HG03097 (cell line): Measurements from ENCODE around the gene ZNF345.

Experiments used
- ATAC-seq: cut with Tn5 transposase; IDR thresholded peaks from one replicate; pipeline ENCODE4 v1.9.1; 2021; ENCODE audit not compliant: unreplicated experiment, low FRiP score

Gene ZNF345

GRCh38 chr19:36915992-36916830 lies 65.5 kb downstream of the ZNF345 start, which contains the start of the genes ZNF568 and ZNF829:
TSS of gene ZNF568 (plus strand) at chr19:36916332. CDS start at chr19:36922771, 6,439 bp downstream.
TSS of gene ZNF829 (minus strand) at chr19:36916291. CDS start at chr19:36915167, 1,124 bp downstream.
- ATAC-seq: peak; percentile 92

- no peak for ATAC-seq
Observed at GRCh38 chr19:36916991-36917390, 66.3 kb downstream of the ZNF345 start.

GRCh38 chr19:36918090-36918489 lies 67.4 kb downstream of the ZNF345 start:
- no peak for ATAC-seq
